ENCODE measurements around the gene KREMEN1.
"Not testable (repeated sequence)": the region's sequence is repeated elsewhere in the genome, so short reads cannot be mapped to it uniquely, and the experiment has no call there.

The KREMEN1 gene

GRCh38 chr22:29072979-29073617 is at the start of gene KREMEN1:
Gene KREMEN1 (plus strand): TSS chr22:29073035. CDS start chr22:29073131, 96 bp downstream.
- no peak for DNase-seq (ENCODE audit: low read depth)

- no peak for DNase-seq (ENCODE audit: low read depth)
Observed at GRCh38 chr22:29023172-29023796, 49.6 kb upstream of the KREMEN1 start.

- no peak for DNase-seq (ENCODE audit: low read depth)
Observed at GRCh38 chr22:29026579-29026978, 46.3 kb upstream of the KREMEN1 start.

GRCh38 chr22:29028468-29028867 is 44.4 kb upstream of the KREMEN1 start:
- DNase-seq (ENCODE audit: low read depth), result no peak

GRCh38 chr22:29029202-29030000 is 43.4 kb upstream of the KREMEN1 start:
- no peak for DNase-seq (ENCODE audit: low read depth)

GRCh38 chr22:29030016-29030617 is 42.7 kb upstream of the KREMEN1 start:
- peak; percentile 69 for DNase-seq (ENCODE audit: low read depth)

GRCh38 chr22:29030618-29031226 is 42.1 kb upstream of the KREMEN1 start:
- peak; percentile 93 for DNase-seq (ENCODE audit: low read depth)

GRCh38 chr22:29031227-29032011 is 41.4 kb upstream of the KREMEN1 start:
- peak; percentile 98 for DNase-seq (ENCODE audit: low read depth)

- no peak for DNase-seq (ENCODE audit: low read depth)
Observed at GRCh38 chr22:29032014-29032475, 40.8 kb upstream of the KREMEN1 start.

- no peak for DNase-seq (ENCODE audit: low read depth)
Observed at GRCh38 chr22:29032584-29032983, 40.3 kb upstream of the KREMEN1 start.

GRCh38 chr22:29037340-29037932 is 35.4 kb upstream of the KREMEN1 start:
- no peak for DNase-seq (ENCODE audit: low read depth)

GRCh38 chr22:29039148-29039547 is 33.7 kb upstream of the KREMEN1 start:
- DNase-seq (ENCODE audit: low read depth), result no peak

GRCh38 chr22:29039684-29040083 is 33.2 kb upstream of the KREMEN1 start:
- not testable (repeated sequence) for DNase-seq (ENCODE audit: low read depth)

- peak; percentile 91 for DNase-seq (ENCODE audit: low read depth)
Observed at GRCh38 chr22:29040385-29041275, 32.2 kb upstream of the KREMEN1 start.

GRCh38 chr22:29041408-29041807 is 31.4 kb upstream of the KREMEN1 start:
- peak; percentile 76 for DNase-seq (ENCODE audit: low read depth)

GRCh38 chr22:29043906-29044575 is 28.8 kb upstream of the KREMEN1 start:
- DNase-seq (ENCODE audit: low read depth), result peak; percentile 73

- peak; percentile 90 for DNase-seq (ENCODE audit: low read depth)
Observed at GRCh38 chr22:29044657-29045176, 28.1 kb upstream of the KREMEN1 start.

GRCh38 chr22:29048822-29049654 is 23.8 kb upstream of the KREMEN1 start:
- no peak for DNase-seq (ENCODE audit: low read depth)
